ENCODE data around the gene LRRC26.
A peak's percentile ranks its signal among the peaks of the same experiment; 100 is the strongest.

Gene LRRC26

GRCh38 chr9:137146527-137146918 is 23.3 kb downstream of the LRRC26 start:
- no peak overlapping the region for H3K4me3 ChIP-seq (replicated peaks; ENCODE audit: insufficient read depth, low read length)
- no peaks in the 10 kb centered on the region for H3K27me3 ChIP-seq (ENCODE audit: insufficient read depth, poor library complexity, severe bottlenecking)

GRCh38 chr9:137145731-137146526 is 23.9 kb downstream of the LRRC26 start:
- Histone ChIP-seq H3K27me3 (ENCODE audit: insufficient read depth, poor library complexity, severe bottlenecking) (no peaks in the 10 kb centered on the region), H3K27ac (replicated peaks) (no peak overlapping the region), H3K4me3 (replicated peaks; ENCODE audit: insufficient read depth, low read length) (no peak overlapping the region)
- no peak for DNase-seq (ENCODE audit: low read depth in 1 of 2, low spot score in 1 of 2)
- TF ChIP-seq GABPA (IDR thresholded peaks at IDR 0.05; ENCODE audit: low read depth) (no peak), REST (IDR thresholded peaks at IDR 0.05; ENCODE audit: insufficient replicate concordance, low read depth) (peak; percentile 83)

More at GRCh38 chr9:137146527-137146918, 23.3 kb downstream of the LRRC26 start:
- TF ChIP-seq REST (IDR thresholded peaks at IDR 0.05; ENCODE audit: insufficient replicate concordance, low read depth) (peak; percentile 82), POLR2AphosphoS5 (IDR thresholded peaks at IDR 0.05; ENCODE audit: low read depth) (no peak)
- DNase-seq (ENCODE audit: low read depth in 1 of 2, low spot score in 1 of 2): no peak
- H3K27ac ChIP-seq (replicated peaks): no peak overlapping the region

- Histone ChIP-seq H3K4me3 (replicated peaks; ENCODE audit: insufficient read depth, low read length) (no peak overlapping the region), H3K27ac (replicated peaks) (no peak overlapping the region), H3K27me3 (ENCODE audit: insufficient read depth, poor library complexity, severe bottlenecking) (peaks cover 16% of the 10 kb centered on the region)
- no peak for DNase-seq (ENCODE audit: low read depth in 1 of 2, low spot score in 1 of 2)
- no peak for TF ChIP-seq GABPA (IDR thresholded peaks at IDR 0.05; ENCODE audit: low read depth)
- no peak for TF ChIP-seq CTCF (IDR thresholded peaks at IDR 0.05; ENCODE audit: insufficient read depth, low read length)
- no peak for TF ChIP-seq REST (IDR thresholded peaks at IDR 0.05; ENCODE audit: insufficient replicate concordance, low read depth)
- no peak for TF ChIP-seq POLR2AphosphoS5 (IDR thresholded peaks at IDR 0.05; ENCODE audit: low read depth)
- TF ChIP-seq SPI1 (IDR thresholded peaks at IDR 0.05; ENCODE audit: borderline replicate concordance, low read depth): no peak
Measured at GRCh38 chr9:137143459-137143858, 26.4 kb downstream of the LRRC26 start.

All from HL-60 (cell line).